HL-60 (cell line): Measurements from ENCODE around the gene STN1.

Experiments
- DNase-seq, 2 experiments: peaks; one replicate each; pipeline ENCODE4 v3.0.0-alpha.2; 2010 to 2020; ENCODE audit warnings: low read depth in 1 of 2, low spot score in 1 of 2
- H3K27ac ChIP-seq: fragments of 250-450 bp; sonication (Bioruptor Pico); replicated peaks from 2 replicates; pipeline ENCODE4 v1.5.1; 2020; ENCODE audit warnings: mild to moderate bottlenecking, moderate library complexity
- H3K27me3 ChIP-seq: fragments of 250-450 bp; sonication (Bioruptor Pico); 2 replicates; pipeline ENCODE4 v1.5.1; 2021; ENCODE audit warnings: mild to moderate bottlenecking, moderate library complexity; ENCODE audit not compliant: insufficient read depth, poor library complexity, severe bottlenecking
- H3K4me3 ChIP-seq: replicated peaks from 2 replicates; pipeline ENCODE4 v1.5.1; 2011; ENCODE audit warnings: mild to moderate bottlenecking, control low read depth, low read length; ENCODE audit not compliant: insufficient read depth
- CTCF ChIP-seq: IDR thresholded peaks from one replicate; pipeline ENCODE4 v1.5.1; 2011; ENCODE audit warnings: low read length, control low read depth, inconsistent platforms; ENCODE audit not compliant: insufficient read depth
- GABPA ChIP-seq: IDR thresholded peaks from 2 replicates; pipeline ENCODE4 v1.6.1; 2012; ENCODE audit warnings: low read depth
- POLR2AphosphoS5 ChIP-seq: IDR thresholded peaks from 2 replicates; pipeline ENCODE4 v1.6.1; 2012; ENCODE audit warnings: low read depth
- REST ChIP-seq: IDR thresholded peaks from 2 replicates; pipeline ENCODE4 v1.6.1; 2012; ENCODE audit warnings: low read depth; ENCODE audit not compliant: insufficient replicate concordance
- SPI1 ChIP-seq: IDR thresholded peaks from 2 replicates; pipeline ENCODE4 v1.6.1; 2012; ENCODE audit warnings: low read depth, mild to moderate bottlenecking, borderline replicate concordance

STN1 gene

GRCh38 chr10:103879409-103879808, 38.6 kb downstream of the STN1 start:
- no peaks in the 10 kb centered on the region for H3K27me3 ChIP-seq
- DNase-seq, result no peak
- H3K4me3 ChIP-seq, result no peak overlapping the region
- no peak overlapping the region for H3K27ac ChIP-seq
- TF ChIP-seq GABPA (no peak), SPI1 (no peak), CTCF (no peak), REST (no peak), POLR2AphosphoS5 (no peak)

GRCh38 chr10:103877861-103878260, 40.1 kb downstream of the STN1 start:
- TF ChIP-seq CTCF (no peak), GABPA (no peak), SPI1 (no peak), REST (no peak)
- no peak for DNase-seq
- H3K4me3 ChIP-seq, result no peak overlapping the region
- H3K27me3 ChIP-seq, result no peaks in the 10 kb centered on the region
- H3K27ac ChIP-seq, result no peak overlapping the region

- no peak for DNase-seq
- H3K27ac ChIP-seq, result no peak overlapping the region
- TF ChIP-seq REST, result no peak
- TF ChIP-seq SPI1, result no peak
- TF ChIP-seq CTCF, result no peak
- TF ChIP-seq POLR2AphosphoS5, result no peak
- no peak for TF ChIP-seq GABPA
- H3K4me3 ChIP-seq, result no peak overlapping the region
- no peaks in the 10 kb centered on the region for H3K27me3 ChIP-seq
Observed at GRCh38 chr10:103876155-103876554, 41.8 kb downstream of the STN1 start.
